HG03354 (cell line): ENCODE results near the gene MYL12A.
A peak's percentile ranks its signal among the peaks of the same experiment; 100 is the strongest.

Experiments used
- ATAC-seq: cut with Tn5 transposase; IDR thresholded peaks from one replicate; pipeline ENCODE4 v1.9.1; 2021; ENCODE audit warnings: mild to moderate bottlenecking; ENCODE audit not compliant: unreplicated experiment, poor library complexity, severe bottlenecking

MYL12A gene

DNA sequence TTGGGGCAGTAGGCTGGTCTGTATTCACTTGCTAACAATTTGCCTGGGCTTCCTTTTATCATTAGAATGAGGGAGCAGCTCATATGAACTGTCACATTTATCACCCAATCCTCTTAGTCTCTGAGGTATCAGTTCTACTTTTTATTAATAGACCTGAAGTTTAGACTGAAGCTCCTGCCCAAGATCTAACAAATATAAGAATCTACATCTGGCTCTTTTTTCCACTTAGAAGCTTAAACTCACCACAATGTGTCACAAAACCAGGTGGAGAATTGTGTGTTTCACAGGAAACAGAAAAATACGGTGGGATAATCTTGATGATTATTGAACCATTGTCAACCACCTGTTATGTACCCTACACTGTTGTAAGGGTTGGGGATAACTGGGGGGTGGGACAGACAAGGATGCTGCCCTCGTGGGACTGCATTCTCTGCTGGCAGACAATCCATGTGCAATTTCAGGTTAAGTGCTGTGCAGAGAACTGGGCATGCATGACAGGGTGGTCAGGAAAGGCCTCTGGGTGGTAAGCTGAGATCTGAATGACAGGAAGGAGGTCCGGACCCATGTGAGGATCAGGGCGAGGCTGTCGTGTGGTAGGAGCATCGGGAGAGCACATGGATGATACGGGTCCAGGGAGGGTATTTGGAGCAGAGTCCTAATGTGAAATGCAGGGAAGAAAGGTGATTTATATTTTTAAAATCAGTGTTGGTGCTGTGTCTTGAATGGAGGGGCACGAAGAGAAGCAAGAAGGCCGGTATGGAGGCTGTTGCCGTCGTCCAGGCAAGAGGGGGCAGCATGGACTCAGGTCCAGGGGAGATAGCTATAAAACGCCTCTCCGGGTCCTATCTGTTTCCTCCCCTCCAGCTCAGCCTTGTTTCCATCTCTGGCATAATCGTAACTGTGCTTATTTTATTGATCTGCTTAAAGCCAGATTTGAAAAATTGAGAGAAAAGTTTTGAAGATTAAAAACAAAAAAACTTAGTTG lies 31.9 kb downstream of the MYL12A start:
- peak; percentile 78 for ATAC-seq

DNA sequence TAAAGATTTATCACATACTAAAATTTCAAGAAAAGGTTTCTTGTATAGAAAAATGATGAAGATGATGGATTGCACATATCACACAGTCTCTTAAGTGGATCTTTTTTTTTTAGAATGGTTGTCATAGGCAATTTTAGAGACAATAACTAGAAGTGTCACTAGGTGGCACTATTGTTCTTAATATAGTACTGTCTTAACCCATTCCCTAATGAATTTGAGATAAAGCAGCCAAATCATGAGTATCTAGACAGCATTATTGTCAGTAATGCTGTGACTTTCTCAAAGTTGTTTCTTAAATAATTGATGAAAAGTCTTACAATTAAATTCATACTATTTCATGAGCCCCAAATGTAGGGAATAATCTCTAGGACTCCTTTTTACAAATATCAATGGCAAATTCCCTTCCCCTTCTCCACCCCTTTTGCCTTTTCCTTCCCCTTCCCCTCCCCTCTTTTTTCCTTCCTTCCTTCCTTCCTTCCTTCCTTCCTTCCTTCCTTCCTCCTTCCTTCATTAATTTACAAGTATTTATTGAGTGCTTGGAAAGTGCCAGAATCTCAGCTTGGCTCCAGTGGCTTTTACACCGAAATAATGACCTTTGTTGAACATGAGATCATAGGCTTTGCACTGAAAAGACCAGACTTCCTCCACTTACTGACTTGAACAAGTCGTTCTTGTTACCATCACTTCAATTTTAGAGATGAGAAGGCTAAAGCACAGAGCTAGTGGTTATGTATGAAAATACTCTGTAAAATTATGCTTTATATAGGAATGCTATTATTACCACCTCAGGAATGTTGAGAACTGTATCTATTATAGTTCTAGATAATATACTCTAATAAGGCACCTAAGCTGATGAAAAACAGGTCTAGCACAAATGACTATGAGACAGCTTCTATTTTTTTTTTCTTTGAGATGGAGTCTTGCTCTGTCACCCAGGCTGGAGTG lies 34.1 kb downstream of the MYL12A start:
- peak; percentile 62 for ATAC-seq

DNA sequence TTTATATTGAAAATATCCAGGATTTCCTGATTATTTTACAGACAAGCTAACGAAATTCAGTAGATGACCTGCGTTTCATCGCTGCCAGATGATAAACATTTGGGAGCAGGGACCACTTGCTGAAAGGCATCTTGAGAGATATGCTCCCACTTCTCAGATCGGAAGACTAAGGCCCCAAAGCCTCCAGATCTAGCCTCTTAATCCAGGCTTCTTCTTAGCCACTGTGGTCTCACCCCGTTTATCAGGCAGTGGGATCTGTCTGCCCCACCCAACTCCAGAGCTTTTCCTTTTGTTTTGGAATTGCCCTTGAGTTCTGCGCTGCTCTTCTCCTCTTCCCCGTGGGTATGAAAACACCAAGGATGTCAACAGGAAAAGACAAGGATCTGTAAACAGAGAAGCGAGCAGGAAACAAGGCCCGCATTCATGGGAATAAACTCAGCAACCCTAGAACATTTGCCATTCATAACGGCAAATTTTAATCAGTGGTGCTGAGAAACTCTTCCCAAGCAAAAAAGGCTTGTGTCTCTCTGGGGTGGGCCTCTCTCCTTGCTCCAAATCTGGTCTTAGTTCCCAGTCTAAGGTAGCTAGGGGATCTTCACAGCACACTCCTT lies 35.8 kb downstream of the MYL12A start:
- no peak for ATAC-seq

DNA sequence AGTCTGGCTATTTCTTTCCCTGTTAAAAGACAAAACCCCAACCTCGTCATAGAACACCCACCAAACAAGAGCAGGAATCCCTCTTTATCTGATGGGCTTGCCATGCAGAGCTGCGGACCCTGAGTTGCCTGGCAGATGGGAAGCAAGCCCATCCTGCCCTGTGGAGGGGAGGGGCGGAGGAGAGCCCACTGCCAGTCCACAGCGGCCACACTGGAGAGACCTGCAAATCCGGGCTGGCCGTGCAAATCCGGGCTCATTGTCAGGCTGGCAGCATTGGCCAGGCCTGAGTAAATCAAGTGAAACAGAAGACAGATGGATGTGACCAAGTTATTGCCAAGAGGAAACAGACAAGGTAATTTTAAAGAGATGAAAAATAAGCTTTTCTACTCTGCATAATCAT lies 36.3 kb downstream of the MYL12A start:
- no peak for ATAC-seq

DNA sequence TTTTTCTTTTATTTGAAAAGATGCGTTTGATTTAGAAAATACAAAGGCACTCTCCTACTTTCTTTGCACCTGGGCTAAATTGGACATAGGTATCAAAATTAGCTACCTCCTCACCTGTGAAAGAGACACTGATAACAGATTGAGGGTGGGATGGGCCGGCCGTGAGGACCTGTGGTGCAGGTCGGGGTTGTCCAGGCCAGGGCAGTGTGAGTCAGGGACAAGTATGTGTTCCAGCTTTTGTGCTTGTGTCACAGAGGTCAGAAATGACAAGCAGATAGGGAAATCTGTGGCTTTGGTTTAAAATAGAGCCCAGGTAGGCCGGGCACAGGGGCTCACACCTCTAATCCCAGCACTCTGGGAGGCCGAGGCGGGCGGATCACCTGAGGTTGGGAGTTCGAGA lies 36.9 kb downstream of the MYL12A start:
- ATAC-seq, result no peak

DNA sequence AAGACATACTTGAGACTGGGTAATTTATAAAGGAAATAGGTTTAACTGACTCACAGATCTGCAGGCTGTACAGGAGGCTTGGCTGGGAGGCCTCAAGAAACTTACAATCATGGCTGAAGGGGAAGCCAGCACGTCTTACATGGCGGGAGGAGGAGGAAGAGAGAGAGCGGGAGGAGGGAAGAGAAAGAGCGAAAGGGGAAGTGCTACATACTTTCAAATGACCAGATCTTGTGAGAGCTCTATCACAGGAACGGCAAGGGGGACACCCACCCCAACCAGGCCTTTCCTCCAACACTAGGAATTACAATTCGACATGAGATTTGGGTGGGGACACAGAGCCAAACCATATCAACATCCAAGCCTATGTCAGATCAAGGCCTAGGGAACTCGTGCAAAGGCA lies 38.6 kb downstream of the MYL12A start:
- ATAC-seq, result no peak

DNA sequence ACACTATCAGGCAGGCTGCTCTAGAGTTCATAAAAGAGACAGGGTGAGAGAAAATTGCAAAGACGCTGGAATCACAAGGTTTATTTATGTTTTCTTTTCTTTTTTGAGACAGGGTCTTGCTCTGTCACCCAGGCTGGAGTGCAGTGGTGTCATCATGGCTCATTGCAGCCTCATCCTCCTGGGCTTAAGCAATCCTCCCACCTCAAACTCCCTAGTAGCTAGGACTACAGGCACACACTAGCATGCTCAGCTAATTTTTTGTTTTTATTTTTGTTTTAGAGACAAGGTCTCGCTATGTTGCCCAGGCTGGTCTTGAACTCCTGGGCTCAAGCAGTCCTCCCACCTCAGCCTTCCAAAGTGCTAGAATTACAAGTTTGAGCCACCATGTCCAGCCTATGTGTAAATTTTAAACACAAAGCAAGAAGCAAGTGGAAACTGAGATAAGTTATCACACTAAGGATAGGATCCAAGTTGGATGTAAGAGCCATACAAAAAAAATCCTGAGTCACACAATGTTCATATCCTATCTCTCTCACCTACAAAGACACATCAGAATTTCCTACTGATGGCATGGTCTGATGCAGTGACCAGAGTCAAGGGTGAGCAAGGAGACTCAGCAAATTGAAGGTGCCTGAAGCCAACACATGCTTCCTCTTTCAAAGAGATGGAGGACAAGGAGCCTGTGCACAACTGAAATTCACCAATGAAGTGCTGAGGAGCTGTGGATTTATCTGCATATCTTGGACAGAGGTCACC lies 45.8 kb downstream of the MYL12A start:
- no peak for ATAC-seq

DNA sequence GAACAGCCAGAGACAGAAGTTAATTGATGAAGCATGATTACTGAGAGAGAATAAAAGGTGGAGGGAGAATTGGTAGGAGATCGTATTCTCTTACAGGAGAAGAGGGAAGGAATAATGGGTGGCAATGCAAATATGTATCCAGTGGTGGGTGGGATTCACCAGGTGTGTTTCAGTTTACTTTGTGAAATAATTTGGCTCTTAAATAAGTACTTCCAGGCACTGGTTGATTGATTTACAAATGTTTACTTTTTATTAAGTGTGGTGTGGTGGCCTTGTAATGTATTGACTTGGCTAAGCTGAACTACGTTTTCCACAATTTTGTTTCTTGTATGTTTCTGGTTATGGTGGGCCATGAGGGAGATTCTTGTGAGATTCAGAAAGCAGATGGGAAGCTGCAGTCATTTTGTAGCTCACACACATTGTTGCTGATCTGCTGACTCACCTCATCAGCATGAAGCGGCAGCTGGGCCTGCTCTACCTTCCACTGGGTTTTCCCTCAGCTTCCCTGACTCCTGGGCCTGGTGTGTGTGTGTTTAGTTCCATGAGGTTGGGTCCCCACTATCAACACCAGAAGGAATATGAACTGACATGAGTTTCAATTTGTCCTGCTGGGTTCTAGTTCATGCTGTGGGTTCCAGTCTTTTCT lies 47.0 kb downstream of the MYL12A start:
- ATAC-seq, result no peak

DNA sequence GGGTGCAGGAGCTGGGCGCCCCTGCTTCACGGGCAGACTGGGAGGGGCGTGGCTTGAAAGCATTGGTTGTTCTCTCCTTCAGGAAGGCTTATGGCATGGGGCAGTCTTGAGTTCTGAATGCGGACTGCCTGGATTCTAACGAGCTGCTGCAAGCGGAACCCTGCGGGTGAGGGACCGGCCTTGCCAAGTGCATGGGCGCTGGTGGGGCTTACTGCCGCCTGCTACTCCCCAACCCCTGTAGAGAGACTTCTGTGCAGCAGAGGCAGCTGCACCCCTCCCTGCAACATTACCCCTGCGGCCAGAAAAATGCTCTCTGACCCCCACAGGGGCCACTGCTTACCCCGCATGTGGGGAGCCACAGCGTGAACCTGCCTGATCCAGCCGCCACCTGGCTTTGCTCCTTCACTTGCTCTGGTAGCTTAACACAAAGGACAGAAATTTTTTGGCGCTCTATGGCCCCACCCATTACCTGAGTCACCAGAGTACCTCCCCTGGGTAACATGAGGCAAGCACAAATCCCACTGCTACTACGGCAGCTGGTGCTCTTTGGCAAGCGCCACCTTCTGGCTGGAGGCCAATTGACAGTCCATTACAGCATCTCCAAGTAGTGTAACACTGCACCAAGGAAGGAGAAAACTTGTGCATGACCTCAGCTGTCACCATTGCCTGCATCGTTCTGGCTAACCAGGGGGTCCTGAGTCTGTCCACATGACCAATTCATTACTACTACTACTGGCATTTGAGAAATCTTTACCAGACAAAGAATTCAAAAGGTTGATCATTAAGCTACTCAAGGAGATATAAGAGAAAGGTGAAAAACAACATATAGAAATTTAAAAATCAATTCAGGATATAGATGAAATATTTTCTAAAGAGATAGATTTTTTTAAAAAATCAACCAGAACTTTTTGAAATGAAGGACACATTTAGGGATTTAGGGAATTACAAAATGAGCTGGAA lies 49.7 kb downstream of the MYL12A start:
- peak; percentile 99 for ATAC-seq

DNA sequence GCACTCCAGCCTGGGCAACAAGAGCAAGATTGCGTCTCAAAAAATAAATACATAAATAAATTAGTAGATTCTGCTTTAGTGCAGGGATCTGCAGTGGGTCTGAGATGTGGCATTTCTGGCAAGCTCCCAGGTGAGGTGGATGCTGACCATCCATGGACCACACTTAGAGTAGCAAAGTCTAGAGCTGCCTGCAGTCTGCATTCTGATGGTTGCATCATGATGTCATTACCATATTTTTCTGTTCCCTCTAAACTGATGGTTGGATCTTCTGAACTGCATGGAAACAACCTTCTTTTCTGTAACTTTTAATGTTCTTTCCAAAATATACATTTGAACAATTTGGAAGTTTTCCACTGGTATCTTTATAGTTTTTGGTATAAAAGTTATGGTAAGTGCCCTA lies 57.2 kb downstream of the MYL12A start:
- no peak for ATAC-seq

DNA sequence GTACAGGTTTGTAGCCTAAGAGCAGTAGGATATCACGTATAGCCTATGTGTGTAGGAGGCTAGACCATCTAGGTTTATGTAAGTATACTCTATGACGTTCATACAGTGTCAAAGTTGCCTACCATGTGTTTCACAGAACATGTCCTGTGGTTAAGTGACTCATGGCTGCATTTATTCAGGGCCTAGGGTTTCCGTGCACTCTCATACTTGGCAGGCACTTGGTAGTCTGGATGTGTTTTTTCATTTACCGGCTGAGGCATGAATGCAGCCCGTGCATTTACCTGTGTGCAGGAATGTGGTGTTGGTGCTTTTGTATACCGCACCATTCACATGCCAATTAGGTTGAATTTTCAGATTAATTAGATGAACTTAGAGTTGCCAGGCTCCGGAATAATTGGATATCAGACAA lies 57.8 kb downstream of the MYL12A start:
- ATAC-seq, result peak; percentile 47
